WI38 (cell line): ENCODE data around the gene PLEKHH3.

ENCODE experiments used
- H3K4me3 ChIP-seq: 2 replicates; pipeline ENCODE4 v1.5.1; 2011; ENCODE audit warnings: low read depth, mild to moderate bottlenecking, control low read depth, low read length
- CTCF ChIP-seq: IDR thresholded peaks from 2 replicates; pipeline ENCODE4 v1.5.1; 2012; ENCODE audit warnings: low read depth, mild to moderate bottlenecking, control low read depth, low read length

PLEKHH3 gene

GRCh38 chr17:42697108-42697811 lies 20.5 kb upstream of the PLEKHH3 start:
- no peak for TF ChIP-seq CTCF
- H3K4me3 ChIP-seq = no peak overlapping the region

DNA sequence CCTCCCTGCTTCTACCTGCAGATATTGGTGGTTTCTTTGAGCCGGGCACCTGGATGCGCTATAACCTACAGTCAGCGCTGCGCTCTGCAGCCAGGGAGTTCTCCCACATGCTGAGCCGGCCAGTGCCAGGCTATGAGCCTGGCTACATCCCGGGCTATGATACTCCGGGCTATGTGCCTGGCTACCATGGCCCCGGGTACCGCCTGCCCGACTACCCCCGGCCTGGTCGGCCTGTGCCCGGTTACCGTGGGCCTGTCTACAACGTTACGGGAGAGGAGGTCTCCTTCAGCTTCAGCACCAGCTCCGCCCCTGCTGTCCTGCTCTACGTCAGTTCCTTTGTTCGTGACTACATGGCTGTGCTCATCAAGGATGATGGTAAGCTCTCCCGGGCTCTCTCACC lies 18.7 kb upstream of the PLEKHH3 start:
- H3K4me3 ChIP-seq = no peak overlapping the region
- no peak for TF ChIP-seq CTCF

DNA sequence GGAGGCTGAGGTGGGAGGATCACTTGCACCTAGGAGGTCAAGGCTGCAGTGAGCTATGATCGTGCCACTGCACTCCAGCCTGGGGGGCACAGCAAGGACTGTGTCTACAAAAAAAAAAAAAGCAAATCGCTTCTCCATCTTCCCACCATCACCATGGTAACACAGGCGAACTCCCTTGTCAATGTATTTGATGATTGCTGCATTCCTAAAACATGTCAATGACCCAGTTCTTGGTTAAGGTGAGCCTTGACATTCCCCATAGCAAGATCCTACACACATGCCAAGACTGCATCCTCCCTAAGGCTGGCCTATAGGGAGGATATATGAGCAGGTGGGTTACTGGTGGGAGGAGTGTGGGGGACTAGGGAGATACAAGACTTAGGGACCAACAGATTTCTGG lies 17.7 kb upstream of the PLEKHH3 start:
- H3K4me3 ChIP-seq = no peak overlapping the region
- no peak for TF ChIP-seq CTCF

GRCh38 chr17:42692489-42692888 lies 15.7 kb upstream of the PLEKHH3 start:
- H3K4me3 ChIP-seq = no peak overlapping the region
- TF ChIP-seq CTCF = no peak

DNA sequence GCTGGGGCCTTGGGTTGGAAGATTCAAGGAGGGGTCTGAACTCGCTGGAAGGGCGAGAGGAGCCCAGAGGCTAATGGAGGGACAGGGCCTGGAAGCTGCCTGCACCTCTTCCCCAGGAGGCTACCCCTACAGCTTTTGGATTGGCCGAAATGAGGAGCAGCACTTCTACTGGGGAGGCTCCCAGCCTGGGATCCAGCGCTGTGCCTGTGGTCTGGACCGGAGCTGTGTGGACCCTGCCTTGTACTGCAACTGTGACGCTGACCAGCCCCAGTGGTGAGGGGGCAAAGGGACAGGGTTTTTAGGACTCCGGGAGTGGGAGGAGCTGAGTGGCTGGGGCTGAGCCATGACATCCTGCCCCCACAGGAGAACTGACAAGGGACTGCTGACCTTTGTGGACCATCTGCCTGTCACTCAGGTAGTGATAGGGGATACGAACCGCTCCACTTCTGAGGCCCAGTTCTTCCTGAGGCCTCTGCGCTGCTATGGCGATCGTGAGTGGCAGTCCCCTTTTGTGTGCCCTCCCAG lies 14.3 kb upstream of the PLEKHH3 start:
- TF ChIP-seq CTCF = no peak
- no peak overlapping the region for H3K4me3 ChIP-seq

DNA sequence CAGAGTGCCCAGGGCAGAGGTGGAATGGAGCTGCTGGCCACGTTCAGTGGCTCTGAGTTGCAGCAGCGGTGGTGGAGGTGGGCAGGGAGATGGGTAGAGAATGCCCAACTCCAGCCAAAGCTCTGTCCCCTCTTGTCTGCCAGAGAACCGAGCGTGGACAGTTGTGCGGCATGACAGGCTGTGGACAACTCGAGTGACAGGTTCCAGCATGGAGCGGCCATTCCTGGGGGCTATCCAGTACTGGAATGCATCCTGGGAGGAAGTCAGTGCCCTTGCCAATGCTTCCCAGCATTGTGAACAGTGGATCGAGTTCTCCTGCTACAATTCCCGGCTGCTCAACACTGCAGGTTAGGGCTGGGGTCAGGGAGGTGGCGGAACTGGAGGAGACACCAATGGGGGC lies 13.8 kb upstream of the PLEKHH3 start:
- no peak overlapping the region for H3K4me3 ChIP-seq
- no peak for TF ChIP-seq CTCF

DNA sequence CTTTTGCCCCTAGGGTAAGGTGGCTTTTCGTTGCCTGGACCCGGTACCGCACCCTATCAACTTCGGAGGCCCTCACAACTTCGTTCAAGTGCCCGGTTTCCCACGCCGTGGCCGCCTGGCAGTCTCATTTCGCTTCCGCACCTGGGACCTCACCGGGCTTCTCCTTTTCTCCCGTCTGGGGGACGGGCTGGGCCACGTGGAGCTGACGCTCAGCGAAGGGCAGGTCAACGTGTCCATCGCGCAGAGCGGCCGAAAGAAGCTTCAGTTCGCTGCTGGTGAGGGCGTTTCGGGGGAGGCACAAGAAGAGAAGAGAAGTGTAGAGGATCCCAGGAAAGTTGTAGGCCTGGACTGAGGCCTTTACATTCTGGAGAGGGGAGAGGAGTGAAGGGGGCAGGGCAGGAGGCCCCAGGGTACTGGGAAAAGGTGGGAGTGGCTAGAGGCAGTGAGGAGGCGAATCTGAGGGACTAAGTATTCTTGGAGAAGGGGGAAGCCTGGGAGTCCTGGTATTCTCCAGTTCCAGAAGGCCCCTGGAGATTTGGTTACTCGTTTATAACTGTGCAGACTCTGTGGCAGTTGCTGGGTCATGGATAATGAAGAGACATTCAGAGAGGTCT lies 11.0 kb upstream of the PLEKHH3 start:
- TF ChIP-seq CTCF = no peak
- H3K4me3 ChIP-seq = no peak overlapping the region
